Hippocampal formation (tissue), 2 donors: ENCODE data around the gene PSME4.

Experiments
- DNase-seq, 2 donors: peaks; one replicate each; lab custom pipeline; 2025; lab: John Stamatoyannopoulos, UW

The PSME4 gene, protein sequence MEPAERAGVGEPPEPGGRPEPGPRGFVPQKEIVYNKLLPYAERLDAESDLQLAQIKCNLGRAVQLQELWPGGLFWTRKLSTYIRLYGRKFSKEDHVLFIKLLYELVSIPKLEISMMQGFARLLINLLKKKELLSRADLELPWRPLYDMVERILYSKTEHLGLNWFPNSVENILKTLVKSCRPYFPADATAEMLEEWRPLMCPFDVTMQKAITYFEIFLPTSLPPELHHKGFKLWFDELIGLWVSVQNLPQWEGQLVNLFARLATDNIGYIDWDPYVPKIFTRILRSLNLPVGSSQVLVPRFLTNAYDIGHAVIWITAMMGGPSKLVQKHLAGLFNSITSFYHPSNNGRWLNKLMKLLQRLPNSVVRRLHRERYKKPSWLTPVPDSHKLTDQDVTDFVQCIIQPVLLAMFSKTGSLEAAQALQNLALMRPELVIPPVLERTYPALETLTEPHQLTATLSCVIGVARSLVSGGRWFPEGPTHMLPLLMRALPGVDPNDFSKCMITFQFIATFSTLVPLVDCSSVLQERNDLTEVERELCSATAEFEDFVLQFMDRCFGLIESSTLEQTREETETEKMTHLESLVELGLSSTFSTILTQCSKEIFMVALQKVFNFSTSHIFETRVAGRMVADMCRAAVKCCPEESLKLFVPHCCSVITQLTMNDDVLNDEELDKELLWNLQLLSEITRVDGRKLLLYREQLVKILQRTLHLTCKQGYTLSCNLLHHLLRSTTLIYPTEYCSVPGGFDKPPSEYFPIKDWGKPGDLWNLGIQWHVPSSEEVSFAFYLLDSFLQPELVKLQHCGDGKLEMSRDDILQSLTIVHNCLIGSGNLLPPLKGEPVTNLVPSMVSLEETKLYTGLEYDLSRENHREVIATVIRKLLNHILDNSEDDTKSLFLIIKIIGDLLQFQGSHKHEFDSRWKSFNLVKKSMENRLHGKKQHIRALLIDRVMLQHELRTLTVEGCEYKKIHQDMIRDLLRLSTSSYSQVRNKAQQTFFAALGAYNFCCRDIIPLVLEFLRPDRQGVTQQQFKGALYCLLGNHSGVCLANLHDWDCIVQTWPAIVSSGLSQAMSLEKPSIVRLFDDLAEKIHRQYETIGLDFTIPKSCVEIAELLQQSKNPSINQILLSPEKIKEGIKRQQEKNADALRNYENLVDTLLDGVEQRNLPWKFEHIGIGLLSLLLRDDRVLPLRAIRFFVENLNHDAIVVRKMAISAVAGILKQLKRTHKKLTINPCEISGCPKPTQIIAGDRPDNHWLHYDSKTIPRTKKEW (N-terminal part only)

GRCh38 chr2:53970724-53971602, at the start of gene PSME4:
Gene PSME4, minus strand, starts transcription at chr2:53970993. Its CDS starts 209 bp downstream, at chr2:53970784.
- peak; percentile 85 to 90 for DNase-seq

DNA sequence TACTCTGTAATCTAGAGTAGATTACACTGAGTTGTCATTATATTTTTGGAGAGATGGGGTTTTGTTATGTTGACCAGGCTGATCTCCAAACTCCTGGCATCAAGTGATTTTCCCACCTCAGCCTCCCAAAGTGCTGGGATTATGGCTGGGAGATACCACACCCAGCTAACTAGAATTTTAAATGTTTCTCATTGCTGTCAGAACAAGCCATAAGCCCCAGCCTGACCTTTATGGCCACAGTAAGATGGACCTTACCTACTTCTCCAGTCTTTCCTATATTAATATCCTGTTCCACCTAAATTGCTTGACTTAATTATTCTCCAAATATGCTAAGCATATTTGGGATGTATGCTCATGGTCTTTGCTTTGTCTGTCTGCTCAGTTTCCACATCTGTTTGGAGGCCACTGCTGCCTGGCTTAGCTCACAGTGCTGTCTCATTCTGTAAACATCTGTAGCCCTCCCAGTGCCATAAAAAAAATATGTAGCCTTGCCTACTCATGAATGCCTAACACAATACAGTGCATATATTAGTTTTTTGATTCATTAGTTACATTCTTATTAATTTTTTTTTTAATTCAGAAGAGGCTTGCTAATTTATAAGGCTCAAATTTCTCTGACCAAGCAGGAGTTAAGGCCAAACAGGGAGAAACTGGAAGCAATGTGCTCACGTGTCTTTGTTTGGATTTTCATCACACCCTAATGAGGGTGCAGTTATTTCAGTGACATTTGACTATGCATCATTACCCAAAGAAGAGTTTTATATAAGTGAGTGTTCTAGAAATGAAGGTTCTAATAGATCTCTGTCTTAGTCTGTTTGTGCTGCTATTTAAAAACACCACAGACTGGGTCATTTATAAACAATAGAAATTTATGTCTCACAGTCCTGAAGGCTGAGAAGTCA, 45.3 kb upstream of the PSME4 start:
- DNase-seq, result no peak

DNA sequence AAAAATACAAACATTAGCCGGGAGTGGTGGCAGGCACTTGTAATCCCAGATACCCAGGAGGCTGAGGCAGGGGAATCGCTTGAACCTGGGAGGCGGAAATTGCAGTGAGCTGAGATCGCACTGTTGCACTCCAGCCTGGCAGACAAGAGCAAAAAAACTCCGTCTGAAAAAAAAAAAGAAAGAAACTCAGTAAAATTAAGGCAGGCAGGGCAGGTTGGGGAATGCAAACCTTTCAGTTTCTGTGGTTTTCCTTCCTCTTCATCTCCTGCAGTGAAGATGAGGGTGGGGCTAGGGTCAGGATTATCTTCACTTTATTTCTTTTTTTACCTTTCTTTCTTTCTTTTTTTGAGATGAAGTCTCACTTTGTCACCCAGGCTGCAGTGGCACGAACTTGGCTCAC, 43.2 kb upstream of the PSME4 start:
- no peak for DNase-seq

DNA sequence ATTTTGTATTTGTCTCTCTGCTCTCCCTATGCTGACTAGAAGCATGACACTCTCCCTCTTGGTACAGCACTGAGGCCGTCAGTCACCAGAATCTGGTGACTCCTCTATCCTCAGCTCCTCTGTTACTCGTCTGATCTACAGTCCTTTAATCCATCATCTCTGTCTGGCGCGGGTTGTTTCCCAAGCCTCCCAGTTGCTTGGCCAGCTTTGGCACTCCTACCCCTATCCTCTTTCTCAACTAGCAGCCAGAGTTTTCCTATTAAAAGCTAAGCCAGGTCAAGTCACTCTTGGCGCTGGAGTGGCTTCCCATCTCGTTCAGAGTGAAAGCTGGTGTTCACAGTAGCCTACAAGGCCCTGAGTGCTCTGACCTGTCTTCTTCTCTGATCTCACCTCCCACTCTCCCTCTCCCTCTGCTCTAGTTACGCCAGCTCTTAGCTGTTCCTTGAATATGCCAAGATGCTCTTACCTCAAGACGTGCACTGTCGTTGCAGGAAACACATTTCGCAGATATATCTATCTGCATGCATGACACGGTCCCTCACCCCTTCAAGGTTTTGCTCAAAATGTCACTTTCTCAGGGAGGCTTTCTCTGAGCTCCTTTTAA, 41.8 kb upstream of the PSME4 start:
- DNase-seq, result no peak

DNA sequence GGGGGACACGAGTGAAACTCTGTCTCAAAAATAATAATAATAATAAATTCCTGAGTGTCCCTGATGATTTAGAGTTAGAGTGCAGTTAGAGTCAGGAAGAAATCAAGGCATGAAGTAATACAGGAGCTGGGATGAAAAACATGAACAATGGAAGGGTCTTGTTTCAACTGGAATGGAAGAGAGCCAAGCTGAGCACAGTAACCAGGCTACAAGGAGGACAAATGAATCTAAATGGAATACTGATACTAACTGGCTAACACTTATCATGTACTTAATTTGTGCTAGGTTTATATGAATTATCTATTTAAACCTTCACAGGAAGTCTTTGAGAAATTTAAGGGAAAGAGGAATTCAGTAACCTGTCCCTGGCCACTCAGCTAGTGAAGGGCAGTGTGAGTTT, 38.8 kb upstream of the PSME4 start:
- DNase-seq, result no peak

DNA sequence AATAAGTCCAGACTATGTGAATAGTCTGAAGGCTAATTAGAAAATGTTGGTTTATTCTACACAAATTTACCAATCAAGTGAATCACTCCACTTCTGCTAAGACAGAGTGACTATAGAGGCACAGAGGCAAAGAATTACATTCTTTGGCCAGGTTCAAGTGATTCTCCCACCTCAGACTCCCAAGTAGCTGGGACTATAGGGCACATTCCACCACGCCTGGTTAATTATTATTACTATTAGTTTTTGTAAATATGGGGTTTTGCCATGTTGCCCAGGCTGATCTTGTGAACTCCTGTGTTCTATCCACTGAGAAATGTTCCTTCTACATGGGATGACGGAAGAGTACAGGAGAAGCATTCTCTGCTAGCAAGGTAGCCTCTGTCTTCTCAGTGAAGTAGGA, 37.6 kb upstream of the PSME4 start:
- no peak for DNase-seq

GRCh38 chr2:54000524-54000923, 29.7 kb upstream of the PSME4 start:
- DNase-seq, result no peak

DNA sequence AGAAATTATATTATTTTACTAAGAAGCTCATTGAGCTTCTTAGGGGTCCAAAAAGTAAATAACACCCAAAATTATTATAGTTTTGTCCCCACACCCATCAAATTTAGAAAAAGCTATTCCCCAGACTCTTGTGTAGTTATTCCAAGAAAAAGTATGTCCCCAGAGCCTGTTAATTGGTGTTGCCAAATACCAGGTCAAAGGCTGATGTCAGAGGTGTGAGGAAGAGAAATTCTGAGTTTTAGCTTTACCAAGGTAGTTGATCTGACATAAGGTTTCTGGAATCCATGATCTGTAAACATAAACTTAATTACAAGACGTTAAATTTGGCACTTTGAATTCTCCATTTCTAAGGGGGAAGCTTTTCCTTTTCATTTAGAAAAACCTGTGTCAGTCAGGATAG, 29.3 kb upstream of the PSME4 start:
- DNase-seq, result no peak

- no peak for DNase-seq
Measured at GRCh38 chr2:53998834-53999233, 28.0 kb upstream of the PSME4 start.

GRCh38 chr2:53994818-53995808, 24.3 kb upstream of the PSME4 start:
- DNase-seq, result no peak

GRCh38 chr2:53991948-53992347, 21.2 kb upstream of the PSME4 start:
- no peak for DNase-seq

DNA sequence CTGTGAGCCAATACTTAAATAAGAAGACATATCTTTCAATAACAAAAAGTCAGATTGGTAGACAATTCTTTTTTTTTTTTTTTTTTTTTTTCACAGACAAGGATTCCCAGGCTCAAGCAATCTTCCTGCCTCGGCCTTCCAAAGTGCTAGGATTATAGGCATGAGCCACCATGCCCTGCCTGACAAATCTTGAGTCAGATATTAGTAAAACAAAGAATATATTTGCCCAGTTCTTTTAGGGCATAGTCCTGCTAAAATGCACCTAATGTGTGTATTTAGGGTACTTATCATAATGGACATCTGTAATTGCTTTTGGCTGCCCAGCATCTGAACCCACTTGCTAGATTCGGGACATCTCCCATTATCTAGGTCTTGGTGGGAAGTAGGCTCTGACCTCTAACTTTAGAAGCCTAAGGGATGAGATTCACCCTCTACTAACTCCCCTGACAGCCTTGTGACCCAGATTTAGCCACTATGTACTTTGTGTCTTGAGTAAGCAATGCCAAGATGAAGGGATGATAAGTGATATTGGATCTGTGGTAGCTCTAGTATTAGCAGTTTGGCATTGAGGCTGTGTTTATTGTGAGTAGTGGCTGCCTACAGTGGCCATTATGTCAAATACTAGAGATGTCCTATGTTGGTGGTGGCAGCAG, 18.5 kb upstream of the PSME4 start:
- DNase-seq, result no peak

- DNase-seq, result no peak
Measured at GRCh38 chr2:53987336-53987921, 16.6 kb upstream of the PSME4 start.

DNA sequence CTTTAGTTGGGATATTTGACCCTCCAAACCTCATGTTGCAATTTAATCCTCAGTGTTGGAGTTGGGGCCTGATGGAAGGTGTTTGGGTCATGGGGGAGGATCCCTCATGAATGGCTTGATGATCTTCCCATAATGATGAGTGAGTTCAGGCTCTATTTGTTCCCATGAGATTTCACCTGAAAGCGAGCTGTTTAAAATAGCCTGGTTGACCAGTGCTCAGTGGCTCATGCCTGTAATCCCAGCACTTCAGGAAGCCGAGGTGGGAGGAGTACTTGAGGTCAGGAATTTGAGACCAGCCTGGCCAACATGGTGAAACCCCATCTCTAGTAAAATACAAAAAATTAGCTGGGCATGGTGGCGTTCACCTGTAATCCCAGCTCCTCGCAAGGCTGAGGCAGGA, 14.9 kb upstream of the PSME4 start:
- no peak for DNase-seq

DNA sequence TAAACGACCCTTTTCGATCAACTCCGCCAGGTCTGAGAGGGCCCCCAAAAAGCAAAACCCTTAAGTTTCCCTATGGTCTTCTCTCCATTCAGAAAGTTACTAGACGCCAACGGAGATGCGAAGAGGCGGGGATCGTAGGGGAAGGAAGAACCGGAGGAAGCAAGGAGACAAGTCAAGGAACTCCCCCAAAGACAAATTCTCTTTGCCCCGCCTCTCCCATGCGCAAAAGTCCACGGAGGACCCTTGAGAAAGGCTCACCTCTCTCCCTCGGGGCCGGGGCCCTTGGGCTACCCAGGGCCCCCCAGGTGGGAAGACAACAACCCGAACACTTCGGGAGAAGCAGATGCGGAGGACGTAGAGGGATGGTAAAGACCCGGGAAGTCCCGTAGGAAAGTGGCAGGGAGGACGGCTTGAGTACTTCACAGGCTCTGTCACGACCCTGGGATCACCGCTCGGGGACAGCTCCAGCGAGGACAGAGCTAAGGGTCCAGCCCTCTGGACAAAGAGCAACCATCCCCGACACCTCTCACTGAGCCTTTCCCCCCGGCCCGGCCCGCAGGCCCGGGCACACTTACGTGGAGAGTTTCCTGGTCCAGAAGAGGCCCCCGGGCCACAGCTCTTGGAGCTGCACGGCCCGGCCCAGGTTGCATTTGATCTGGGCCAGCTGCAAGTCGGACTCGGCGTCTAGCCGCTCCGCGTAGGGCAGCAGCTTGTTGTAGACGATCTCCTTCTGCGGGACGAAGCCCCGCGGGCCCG, 647 bp downstream of the PSME4 start:
- peak; percentile 50 to 55 for DNase-seq

- DNase-seq, result peak in 1 of 2 donors; percentile 29
Measured at GRCh38 chr2:53969285-53969967, 1.4 kb downstream of the PSME4 start.
